ENCODE measurements around the gene FAM43A. TPM values are rescaled to one million over a fixed set of nuclear protein-coding genes. Genes with fewer than 3 reads are reported as not detected.

FAM43A gene
- total RNA-seq, 1 donor from 2014 or later, result 1.7 TPM

DNA sequence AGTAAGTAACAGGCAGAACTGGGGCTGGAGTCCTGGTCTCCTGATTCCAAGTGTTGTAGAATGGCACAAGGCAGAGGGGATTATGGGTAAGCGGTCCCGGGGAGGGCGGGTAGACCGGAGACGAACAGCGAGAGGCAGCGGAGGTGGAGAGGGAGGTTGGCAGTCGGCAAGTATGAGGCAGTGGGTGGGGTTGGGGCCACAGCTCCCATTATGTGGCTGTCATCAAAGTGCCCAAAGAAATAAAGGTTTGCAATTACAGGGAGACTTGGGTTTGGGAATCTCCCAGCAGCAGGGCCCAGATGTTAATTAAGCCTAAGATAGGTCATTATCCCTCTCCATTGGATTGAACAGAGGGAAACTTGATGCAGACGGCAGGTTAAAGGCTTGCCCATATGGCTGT, 16.9 kb downstream of the FAM43A start:
- no peak for DNase-seq (ENCODE audit: low read depth)
- no peak overlapping the region for H3K4me3 ChIP-seq (ENCODE audit: low read depth, low read length)
- no peaks in the 10 kb centered on the region for H3K27me3 ChIP-seq (ENCODE audit: control insufficient read depth, insufficient read depth, low read length)
- TF ChIP-seq, protein P1, sequence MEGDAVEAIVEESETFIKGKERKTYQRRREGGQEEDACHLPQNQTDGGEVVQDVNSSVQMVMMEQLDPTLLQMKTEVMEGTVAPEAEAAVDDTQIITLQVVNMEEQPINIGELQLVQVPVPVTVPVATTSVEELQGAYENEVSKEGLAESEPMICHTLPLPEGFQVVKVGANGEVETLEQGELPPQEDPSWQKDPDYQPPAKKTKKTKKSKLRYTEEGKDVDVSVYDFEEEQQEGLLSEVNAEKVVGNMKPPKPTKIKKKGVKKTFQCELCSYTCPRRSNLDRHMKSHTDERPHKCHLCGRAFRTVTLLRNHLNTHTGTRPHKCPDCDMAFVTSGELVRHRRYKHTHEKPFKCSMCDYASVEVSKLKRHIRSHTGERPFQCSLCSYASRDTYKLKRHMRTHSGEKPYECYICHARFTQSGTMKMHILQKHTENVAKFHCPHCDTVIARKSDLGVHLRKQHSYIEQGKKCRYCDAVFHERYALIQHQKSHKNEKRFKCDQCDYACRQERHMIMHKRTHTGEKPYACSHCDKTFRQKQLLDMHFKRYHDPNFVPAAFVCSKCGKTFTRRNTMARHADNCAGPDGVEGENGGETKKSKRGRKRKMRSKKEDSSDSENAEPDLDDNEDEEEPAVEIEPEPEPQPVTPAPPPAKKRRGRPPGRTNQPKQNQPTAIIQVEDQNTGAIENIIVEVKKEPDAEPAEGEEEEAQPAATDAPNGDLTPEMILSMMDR (IDR thresholded peaks at IDR 0.05; ENCODE audit: insufficient read depth, low read length, poor library complexity, severe bottlenecking), result no peak
- no peaks in the 10 kb centered on the region for H3K36me3 ChIP-seq (ENCODE audit: control insufficient read depth, insufficient read depth, low read length)

DNA sequence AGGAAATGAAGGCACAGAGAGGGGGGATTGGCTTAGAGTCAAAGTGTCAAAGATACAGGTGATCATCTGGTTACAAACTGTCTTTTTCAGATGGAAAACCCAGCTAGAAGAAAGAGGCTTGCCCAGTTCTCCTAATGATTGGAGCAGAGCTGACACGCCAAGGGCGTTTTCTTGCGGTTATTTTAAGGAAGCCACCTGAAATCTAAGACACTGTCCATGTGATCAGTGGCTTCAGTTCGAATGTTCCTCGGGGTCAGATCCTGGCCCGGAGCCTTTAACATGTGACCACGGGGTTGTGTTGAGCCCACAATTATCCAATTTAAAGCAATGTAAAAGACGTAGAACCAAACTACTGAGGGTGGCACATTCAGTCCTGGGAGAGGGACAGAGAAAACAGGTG, 19.5 kb downstream of the FAM43A start:
- no peak for DNase-seq (ENCODE audit: low read depth)
- no peaks in the 10 kb centered on the region for H3K27me3 ChIP-seq (ENCODE audit: control insufficient read depth, insufficient read depth, low read length)
- no peak overlapping the region for H3K4me3 ChIP-seq (ENCODE audit: low read depth, low read length)
- H3K36me3 ChIP-seq (ENCODE audit: control insufficient read depth, insufficient read depth, low read length), result no peaks in the 10 kb centered on the region
- TF ChIP-seq, protein P1 (IDR thresholded peaks at IDR 0.05; ENCODE audit: insufficient read depth, low read length, poor library complexity, severe bottlenecking), result no peak

DNA sequence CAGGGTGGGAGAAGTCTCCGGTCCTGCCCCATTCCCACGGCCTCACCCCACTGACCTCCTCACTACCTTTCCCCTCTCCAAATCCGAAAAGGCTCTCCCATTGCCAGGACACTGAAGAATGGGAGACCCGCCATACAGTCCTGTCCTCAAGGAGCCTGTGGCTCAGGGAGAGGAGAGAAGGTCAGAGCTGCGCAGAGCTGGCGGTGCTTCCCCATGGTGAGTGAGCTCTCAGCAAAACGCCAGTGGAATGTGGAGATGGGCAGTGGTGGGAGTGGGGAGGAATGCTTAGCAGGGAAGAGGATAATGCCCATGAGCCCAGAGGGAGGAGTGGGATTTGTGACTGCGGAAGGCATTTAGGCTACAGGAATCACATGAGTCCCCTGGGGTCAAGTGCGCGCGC, 20.1 kb downstream of the FAM43A start:
- Histone ChIP-seq H3K4me3 (ENCODE audit: low read depth, low read length) (no peak overlapping the region), H3K27me3 (ENCODE audit: control insufficient read depth, insufficient read depth, low read length) (no peaks in the 10 kb centered on the region), H3K36me3 (ENCODE audit: control insufficient read depth, insufficient read depth, low read length) (no peaks in the 10 kb centered on the region)
- TF ChIP-seq, protein P1 (IDR thresholded peaks at IDR 0.05; ENCODE audit: insufficient read depth, low read length, poor library complexity, severe bottlenecking), result no peak
- no peak for DNase-seq (ENCODE audit: low read depth)

DNA sequence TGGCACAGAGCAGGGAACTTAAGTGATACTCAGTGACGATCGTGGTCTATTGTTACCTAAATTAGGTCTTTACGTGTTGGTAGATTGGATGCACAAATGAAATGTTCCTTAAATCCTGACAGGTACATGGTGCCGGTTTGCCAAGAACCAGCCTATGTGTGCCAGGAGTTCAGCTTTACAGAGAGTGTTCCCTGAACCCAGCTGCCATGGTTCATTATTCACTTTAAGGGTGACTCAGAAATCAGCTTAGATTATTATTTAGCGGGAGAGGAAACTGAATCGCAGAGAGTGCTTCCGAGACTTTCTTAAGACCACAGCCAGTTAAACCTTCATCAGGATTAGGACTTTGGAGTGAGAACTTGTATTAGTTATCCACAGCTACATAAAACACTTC, 21.5 kb downstream of the FAM43A start:
- no peak for DNase-seq (ENCODE audit: low read depth)
- TF ChIP-seq, protein P1 (IDR thresholded peaks at IDR 0.05; ENCODE audit: insufficient read depth, low read length, poor library complexity, severe bottlenecking), result no peak
- H3K27me3 ChIP-seq (ENCODE audit: control insufficient read depth, insufficient read depth, low read length), result no peaks in the 10 kb centered on the region
- H3K4me3 ChIP-seq (ENCODE audit: low read depth, low read length), result no peak overlapping the region
- no peaks in the 10 kb centered on the region for H3K36me3 ChIP-seq (ENCODE audit: control insufficient read depth, insufficient read depth, low read length)

DNA sequence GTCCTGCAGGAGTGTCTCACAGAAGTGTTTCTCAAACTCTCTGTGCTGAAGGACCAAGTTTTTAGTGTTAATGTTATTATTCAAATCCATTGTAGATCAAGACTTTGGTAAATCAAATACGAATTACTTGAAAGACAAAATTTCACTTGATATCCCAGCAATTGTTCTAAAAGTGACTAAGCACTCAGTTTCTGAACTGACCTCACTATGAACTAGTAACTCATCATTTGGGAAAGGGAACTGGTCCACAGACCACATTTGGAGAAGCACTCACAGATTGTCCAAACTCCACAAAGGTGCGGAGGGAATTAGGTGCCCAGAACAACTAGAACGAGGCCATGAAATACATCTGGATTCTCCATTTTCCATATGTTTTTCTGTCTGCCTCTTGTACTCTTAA, 25.6 kb downstream of the FAM43A start:
- TF ChIP-seq, protein P1 (IDR thresholded peaks at IDR 0.05; ENCODE audit: insufficient read depth, low read length, poor library complexity, severe bottlenecking), result no peak
- H3K36me3 ChIP-seq (ENCODE audit: control insufficient read depth, insufficient read depth, low read length), result no peaks in the 10 kb centered on the region
- DNase-seq (ENCODE audit: low read depth), result no peak
- H3K27me3 ChIP-seq (ENCODE audit: control insufficient read depth, insufficient read depth, low read length), result no peaks in the 10 kb centered on the region
- no peak overlapping the region for H3K4me3 ChIP-seq (ENCODE audit: low read depth, low read length)

DNA sequence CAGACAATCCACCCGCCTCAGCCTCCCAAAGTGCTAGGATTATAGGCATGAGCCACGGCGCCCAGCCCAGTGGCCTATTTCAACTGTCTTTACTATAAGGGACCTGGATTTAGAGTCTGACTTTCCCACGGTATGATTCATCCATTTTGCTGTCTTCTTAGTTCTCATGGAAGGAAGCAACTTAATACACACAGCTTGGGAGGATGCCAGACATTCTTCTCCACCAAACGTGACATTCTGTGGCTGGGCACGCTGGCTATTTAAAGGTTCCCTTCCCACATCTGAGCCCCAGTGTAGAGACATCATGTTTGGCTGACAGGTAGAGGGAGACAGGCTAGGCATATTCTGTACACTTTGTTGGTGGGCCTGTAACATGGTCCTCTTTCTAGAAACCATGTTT, 26.2 kb downstream of the FAM43A start:
- peak; percentile 99 for DNase-seq (ENCODE audit: low read depth)
- no peaks in the 10 kb centered on the region for H3K27me3 ChIP-seq (ENCODE audit: control insufficient read depth, insufficient read depth, low read length)
- H3K36me3 ChIP-seq (ENCODE audit: control insufficient read depth, insufficient read depth, low read length), result no peaks in the 10 kb centered on the region
- TF ChIP-seq, protein P1 (IDR thresholded peaks at IDR 0.05; ENCODE audit: insufficient read depth, low read length, poor library complexity, severe bottlenecking), result peak; percentile 25
- no peak overlapping the region for H3K4me3 ChIP-seq (ENCODE audit: low read depth, low read length)
